Measurements from ENCODE around the gene ZNF274. TPM values are rescaled to one million over a fixed set of nuclear protein-coding genes. Genes with fewer than 3 reads are reported as not detected.

Gene ZNF274
- total RNA-seq, 2 donors from 2014 or later: 23.2 to 24.9 TPM

DNA sequence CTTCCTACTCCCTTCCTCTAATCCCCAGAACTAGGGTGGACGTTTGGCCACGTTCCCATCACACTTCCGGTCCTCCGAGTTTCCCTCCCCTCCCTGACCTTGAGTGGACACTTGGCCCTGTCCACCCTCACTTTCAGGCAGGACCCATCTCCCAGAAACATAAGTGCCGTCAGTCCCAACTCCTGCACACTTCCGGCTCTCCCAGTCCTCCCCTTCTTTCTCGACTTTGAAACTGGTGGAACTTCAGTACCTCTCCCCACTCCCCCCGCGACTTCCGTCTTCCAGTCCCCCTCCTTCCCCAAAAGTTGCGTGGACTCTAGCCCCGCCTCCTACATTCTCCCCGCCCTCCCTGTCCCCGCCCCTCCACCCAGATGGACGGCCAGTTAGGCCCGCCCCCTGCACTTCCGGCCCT is 278 bp upstream of the ZNF274 start:
- Histone ChIP-seq H3K4me3 (ENCODE audit: low read length) (peak overlapping the region; percentile 99), H3K27ac (ENCODE audit: low read depth, low read length) (peak overlapping the region; percentile 99), H3K9me3 (ENCODE audit: control insufficient read depth, low read length) (peaks cover 85% of the 10 kb centered on the region), H3K27me3 (ENCODE audit: control insufficient read depth, insufficient read depth, low read length, poor library complexity, severe bottlenecking) (no peaks in the 10 kb centered on the region), H3K36me3 (ENCODE audit: control insufficient read depth, insufficient read depth, low read length) (peaks cover 44% of the 10 kb centered on the region), H3K4me1 (ENCODE audit: control insufficient read depth, insufficient read depth, low read length) (no peaks in the 10 kb centered on the region), H3K9ac (ENCODE audit: extremely low read depth, low read length, poor library complexity, severe bottlenecking) (peak overlapping the region; percentile 96)
- no peak for DNase-seq
- TF ChIP-seq, protein P1, sequence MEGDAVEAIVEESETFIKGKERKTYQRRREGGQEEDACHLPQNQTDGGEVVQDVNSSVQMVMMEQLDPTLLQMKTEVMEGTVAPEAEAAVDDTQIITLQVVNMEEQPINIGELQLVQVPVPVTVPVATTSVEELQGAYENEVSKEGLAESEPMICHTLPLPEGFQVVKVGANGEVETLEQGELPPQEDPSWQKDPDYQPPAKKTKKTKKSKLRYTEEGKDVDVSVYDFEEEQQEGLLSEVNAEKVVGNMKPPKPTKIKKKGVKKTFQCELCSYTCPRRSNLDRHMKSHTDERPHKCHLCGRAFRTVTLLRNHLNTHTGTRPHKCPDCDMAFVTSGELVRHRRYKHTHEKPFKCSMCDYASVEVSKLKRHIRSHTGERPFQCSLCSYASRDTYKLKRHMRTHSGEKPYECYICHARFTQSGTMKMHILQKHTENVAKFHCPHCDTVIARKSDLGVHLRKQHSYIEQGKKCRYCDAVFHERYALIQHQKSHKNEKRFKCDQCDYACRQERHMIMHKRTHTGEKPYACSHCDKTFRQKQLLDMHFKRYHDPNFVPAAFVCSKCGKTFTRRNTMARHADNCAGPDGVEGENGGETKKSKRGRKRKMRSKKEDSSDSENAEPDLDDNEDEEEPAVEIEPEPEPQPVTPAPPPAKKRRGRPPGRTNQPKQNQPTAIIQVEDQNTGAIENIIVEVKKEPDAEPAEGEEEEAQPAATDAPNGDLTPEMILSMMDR (conservative IDR thresholded peaks at IDR 0.05): no peak
- WGBS, 2 experiments (ENCODE audit: insufficient coverage in 1 of 2, insufficient read length in 1 of 2): 30 to 70% methylated on average over 3 to 17 of the region's 17 CpGs
- Mint-ChIP-seq H3K4me3 (peak overlapping the region; percentile 82), H3K27ac (peak overlapping the region; percentile 99), H3K36me3 (ENCODE audit: low read depth) (peaks cover 63% of the 10 kb centered on the region), H3K4me1 (no peaks in the 10 kb centered on the region), H3K27me3 (ENCODE audit: insufficient read depth) (no peaks in the 10 kb centered on the region), H3K9me3 (peaks cover 90% of the 10 kb centered on the region)

DNA sequence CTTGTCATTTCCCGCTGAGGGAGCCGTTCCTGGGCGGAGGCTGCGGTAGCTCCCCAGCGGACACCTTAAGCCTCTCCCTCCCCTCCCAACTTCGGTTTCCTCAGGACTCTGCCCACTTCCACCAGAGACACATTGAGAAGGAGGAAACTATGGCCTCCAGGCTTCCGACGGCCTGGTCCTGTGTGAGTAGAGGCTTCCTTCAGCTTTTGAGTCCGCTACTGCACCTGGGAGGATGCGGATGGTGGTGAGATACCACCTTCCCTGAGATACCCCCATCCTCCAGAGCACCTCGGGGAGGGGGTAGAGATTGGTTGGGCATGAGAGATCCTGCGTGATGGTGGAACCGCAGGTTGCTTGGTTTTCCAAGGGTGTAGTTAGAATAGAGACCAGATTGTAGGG is 955 bp downstream of the ZNF274 start:
- Mint-ChIP-seq H3K27me3 (ENCODE audit: insufficient read depth) (no peaks in the 10 kb centered on the region), H3K9me3 (peaks cover 90% of the 10 kb centered on the region), H3K27ac (peak overlapping the region; percentile 99), H3K4me1 (no peaks in the 10 kb centered on the region), H3K36me3 (ENCODE audit: low read depth) (peaks cover 62% of the 10 kb centered on the region), H3K4me3 (peak overlapping the region; percentile 82)
- Histone ChIP-seq H3K4me1 (ENCODE audit: control insufficient read depth, insufficient read depth, low read length) (no peaks in the 10 kb centered on the region), H3K9me3 (ENCODE audit: control insufficient read depth, low read length) (peaks cover 84% of the 10 kb centered on the region), H3K27me3 (ENCODE audit: control insufficient read depth, insufficient read depth, low read length, poor library complexity, severe bottlenecking) (no peaks in the 10 kb centered on the region), H3K27ac (ENCODE audit: low read depth, low read length) (peak overlapping the region; percentile 99), H3K36me3 (ENCODE audit: control insufficient read depth, insufficient read depth, low read length) (peaks cover 48% of the 10 kb centered on the region), H3K4me3 (ENCODE audit: low read length) (peak overlapping the region; percentile 99), H3K9ac (ENCODE audit: extremely low read depth, low read length, poor library complexity, severe bottlenecking) (peak overlapping the region; percentile 96)
- DNase-seq: no peak
- TF ChIP-seq, protein P1 (conservative IDR thresholded peaks at IDR 0.05): no peak
- WGBS, 2 experiments (ENCODE audit: insufficient coverage in 1 of 2, insufficient read length in 1 of 2): 23 to 82% methylated on average over 3 to 13 of the region's 13 CpGs

DNA sequence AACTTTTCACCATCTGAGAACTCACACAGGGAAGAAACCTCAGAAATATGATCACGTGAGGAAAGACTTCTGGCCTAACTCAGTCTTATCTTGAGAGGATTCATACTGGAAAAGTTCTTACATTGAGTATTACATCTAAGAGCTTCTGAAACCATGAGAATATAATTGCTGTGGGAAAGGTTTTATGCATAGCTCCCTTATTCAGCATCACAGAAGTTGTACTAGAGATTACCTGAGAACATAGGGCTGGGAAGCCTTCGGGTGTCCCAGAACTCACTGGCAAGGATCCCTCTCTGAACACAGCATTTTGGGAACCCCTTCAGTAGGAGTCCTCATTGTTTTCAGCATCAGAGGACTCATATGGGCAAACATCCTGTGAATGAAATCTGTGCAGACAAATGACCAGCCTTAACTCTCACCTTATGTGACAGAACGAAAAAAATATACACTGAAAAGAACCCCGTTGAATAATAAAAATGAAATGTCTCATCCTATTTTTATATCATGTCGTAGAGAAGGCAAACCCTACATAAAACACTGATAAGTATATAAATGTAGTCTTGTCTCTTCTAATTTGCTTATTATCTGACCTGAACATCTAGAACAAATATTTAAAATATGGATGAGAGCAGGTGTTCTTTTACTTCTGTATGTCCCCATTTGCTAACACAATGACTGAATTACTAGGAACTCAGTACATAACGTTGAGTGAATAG is 14.2 kb downstream of the ZNF274 start:
- Histone ChIP-seq H3K36me3 (ENCODE audit: control insufficient read depth, insufficient read depth, low read length) (peaks cover 97% of the 10 kb centered on the region), H3K4me1 (ENCODE audit: control insufficient read depth, insufficient read depth, low read length) (no peaks in the 10 kb centered on the region), H3K27me3 (ENCODE audit: control insufficient read depth, insufficient read depth, low read length, poor library complexity, severe bottlenecking) (no peaks in the 10 kb centered on the region), H3K4me3 (ENCODE audit: low read length) (peak overlapping the region; percentile 75), H3K9me3 (ENCODE audit: control insufficient read depth, low read length) (peaks cover 100% of the 10 kb centered on the region), H3K27ac (ENCODE audit: low read depth, low read length) (no peak overlapping the region), H3K9ac (ENCODE audit: extremely low read depth, low read length, poor library complexity, severe bottlenecking) (no peak overlapping the region)
- Mint-ChIP-seq H3K27ac (no peak overlapping the region), H3K9me3 (peaks cover 97% of the 10 kb centered on the region), H3K4me3 (no peak overlapping the region), H3K4me1 (no peaks in the 10 kb centered on the region), H3K36me3 (ENCODE audit: low read depth) (peaks cover 94% of the 10 kb centered on the region), H3K27me3 (ENCODE audit: insufficient read depth) (peaks cover 1% of the 10 kb centered on the region)
- TF ChIP-seq, protein P1 (conservative IDR thresholded peaks at IDR 0.05): no peak
- DNase-seq: no peak
- WGBS, 2 experiments (ENCODE audit: insufficient coverage in 1 of 2, insufficient read length in 1 of 2): 40 to 54% methylated on average over 2 to 5 of the region's 6 CpGs
